GM12874 (cell line): ENCODE results near the gene NEK7.

Experiments
- TF ChIP-seq, protein P1 (sequence below): IDR thresholded peaks from 2 replicates; pipeline ENCODE4 v1.5.1; 2011; ENCODE audit warnings: low read depth, mild to moderate bottlenecking, control low read depth, low read length, moderate library complexity; ENCODE audit not compliant: insufficient read depth

Gene NEK7

DNA sequence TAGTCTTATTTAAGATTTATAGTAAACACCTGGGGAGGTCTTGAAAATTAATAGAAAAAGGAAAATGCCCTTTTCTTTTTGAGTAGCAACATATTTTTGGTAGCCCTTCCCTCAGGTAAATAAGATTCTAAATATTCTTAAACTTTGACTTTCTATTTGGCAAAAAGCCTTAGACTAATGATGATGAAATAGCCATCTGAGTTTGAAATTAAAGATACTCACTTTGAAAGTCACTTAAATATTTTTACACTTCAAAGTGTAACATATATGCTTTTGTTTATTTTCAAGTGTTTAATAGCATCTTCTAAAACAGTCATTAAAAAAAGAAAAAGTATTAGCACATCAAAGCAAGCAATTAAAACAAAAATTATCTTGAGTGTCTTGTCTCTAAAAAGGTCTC is 135.1 kb downstream of the NEK7 start:
- TF ChIP-seq, protein P1, sequence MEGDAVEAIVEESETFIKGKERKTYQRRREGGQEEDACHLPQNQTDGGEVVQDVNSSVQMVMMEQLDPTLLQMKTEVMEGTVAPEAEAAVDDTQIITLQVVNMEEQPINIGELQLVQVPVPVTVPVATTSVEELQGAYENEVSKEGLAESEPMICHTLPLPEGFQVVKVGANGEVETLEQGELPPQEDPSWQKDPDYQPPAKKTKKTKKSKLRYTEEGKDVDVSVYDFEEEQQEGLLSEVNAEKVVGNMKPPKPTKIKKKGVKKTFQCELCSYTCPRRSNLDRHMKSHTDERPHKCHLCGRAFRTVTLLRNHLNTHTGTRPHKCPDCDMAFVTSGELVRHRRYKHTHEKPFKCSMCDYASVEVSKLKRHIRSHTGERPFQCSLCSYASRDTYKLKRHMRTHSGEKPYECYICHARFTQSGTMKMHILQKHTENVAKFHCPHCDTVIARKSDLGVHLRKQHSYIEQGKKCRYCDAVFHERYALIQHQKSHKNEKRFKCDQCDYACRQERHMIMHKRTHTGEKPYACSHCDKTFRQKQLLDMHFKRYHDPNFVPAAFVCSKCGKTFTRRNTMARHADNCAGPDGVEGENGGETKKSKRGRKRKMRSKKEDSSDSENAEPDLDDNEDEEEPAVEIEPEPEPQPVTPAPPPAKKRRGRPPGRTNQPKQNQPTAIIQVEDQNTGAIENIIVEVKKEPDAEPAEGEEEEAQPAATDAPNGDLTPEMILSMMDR: no peak

DNA sequence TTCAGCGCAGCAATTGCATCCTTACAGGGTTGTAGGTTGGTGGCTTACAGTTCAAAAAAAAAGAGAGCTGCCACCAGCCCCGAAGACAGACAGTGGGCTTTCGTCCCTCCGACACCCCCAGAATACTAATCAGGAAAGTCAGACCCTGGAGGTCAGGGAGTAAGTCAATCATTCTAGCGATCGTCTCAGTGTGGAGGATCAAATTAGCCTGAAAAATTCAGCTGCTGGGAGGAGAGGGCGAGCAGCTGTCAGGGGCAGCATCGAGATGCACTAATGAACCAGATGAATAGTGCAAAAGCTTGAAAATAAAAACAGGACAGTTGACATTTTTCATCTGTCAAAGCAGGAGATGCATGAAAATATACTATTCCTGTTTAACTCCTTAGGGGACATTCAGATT is 138.4 kb downstream of the NEK7 start:
- TF ChIP-seq, protein P1: no peak

DNA sequence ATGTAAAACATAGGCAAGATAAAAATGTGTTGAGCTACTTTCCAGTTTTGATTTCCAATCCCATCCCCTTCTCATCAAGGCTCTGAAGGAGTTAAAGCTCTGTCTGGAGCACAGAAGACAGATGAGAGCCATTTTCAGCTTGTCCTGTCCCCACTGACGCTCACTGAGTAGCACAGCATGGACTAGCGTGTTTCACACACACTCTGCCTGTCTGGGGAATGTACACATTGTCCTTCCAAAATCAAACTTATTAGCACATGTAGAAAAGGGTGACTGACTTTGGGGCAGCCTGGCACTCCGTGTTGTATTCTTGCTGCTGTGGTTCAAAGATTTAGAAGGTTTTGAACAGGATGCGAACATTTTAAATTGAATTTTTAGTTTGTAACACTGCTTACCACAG is 139.2 kb downstream of the NEK7 start:
- TF ChIP-seq, protein P1: no peak

DNA sequence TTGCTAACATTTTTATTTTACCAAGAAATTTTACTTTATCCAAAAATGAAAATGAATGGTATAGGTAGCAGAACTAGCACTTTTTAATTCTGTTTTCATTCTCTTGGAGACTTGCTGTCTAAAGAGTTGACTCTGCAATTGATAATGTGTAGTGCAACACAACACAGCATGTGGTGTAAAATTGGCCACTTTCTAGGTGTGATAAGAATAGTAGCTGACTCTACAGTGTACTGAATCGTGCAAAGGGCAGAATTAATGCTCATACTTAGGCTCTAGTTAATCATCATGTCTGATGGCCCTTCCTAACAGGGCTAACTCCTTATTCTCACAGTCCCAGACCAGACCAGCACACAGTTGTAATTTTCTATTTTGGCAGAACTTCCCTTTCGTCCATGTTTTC is 140.5 kb downstream of the NEK7 start:
- TF ChIP-seq, protein P1: no peak

DNA sequence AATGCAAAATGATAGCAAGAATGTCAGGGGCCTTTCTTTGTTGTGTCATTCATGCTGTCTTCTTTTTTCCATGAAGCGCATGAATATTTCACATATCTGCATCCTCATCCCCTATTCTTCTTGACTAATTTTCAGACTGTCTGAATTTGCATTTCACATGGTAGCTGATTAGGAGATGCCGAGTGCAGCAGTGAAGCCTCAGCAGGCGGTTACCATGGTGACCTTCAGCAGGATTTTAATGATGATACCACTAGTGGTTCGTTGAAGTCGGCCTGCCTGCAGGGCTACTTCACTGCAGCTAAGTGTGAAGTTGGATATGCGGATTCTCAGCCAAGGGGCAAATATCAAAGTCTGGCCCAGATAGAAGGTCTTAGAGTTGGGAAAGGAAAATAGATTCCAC is 141.8 kb downstream of the NEK7 start:
- TF ChIP-seq, protein P1: no peak

DNA sequence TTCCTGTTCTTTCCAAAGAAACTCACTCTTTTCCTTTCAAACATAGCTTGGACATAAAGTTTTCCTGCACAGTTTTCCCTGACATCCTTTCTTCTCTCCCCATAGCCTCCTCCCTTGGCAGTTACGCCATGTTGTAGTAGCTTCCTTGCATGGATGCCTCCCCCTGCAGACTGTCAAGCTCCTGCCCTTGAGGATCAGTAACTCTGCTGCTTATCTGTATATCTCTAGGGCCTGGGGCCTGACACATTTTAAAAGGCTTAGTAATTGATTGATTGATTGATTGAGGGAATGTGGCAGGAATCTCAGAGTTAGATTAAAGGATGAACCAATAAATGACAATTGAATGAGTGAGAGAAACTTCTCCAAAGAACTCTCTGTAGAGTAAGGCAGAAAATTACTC is 143.7 kb downstream of the NEK7 start:
- TF ChIP-seq, protein P1: no peak

DNA sequence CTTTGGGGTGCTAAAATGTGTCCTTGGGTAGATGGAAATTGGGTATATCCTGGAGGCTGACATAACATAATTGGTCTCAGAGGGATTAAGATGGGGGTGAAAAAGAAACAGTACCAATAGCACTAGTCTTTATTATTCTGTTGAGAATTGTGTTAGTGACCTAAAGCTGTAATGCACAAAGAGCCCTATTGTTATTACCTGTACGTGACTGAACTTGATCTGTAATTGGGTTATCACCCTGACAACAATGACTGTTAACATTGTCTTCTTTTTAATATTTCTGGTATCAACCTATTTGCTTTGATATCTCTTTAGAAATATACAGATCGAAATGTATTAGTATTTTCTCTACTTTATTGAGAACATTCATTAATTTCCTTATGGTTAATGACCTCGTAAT is 147.6 kb downstream of the NEK7 start:
- TF ChIP-seq, protein P1: no peak
